H1 (cell line): Measurements from ENCODE around the gene ASF1A. TPM values are rescaled to one million over a fixed set of nuclear protein-coding genes. Genes with fewer than 3 reads are reported as not detected.
A peak's percentile ranks its signal among the peaks of the same experiment; 100 is the strongest.

ENCODE experiments used
- CTCF ChIA-PET: fragments of 300-600 bp; sonication (Branson Sonifier 250); formaldehyde crosslinking; loops from one replicate; lab custom pipeline; 2021; ENCODE audit not compliant: partially characterized antibody; lab: Charles Lee
- POLR2A ChIA-PET: fragments of 300-600 bp; sonication (Branson Sonifier 250); formaldehyde crosslinking; loops from one replicate; lab custom pipeline; 2021; ENCODE audit warnings: inconsistent platforms; ENCODE audit not compliant: partially characterized antibody; lab: Charles Lee
- DNase-seq, 2 experiments: peaks; one replicate each; pipeline versions ENCODE4 v3.0.0 to v3.0.0-alpha.2; 2010 to 2022; ENCODE audit warnings: low spot score in 2 of 2, low read depth in 1 of 2, mixed read lengths in 1 of 2
- FAIRE-seq: peaks from 2 replicates; lab custom pipeline; 2011; peaks lifted over from hg19 to GRCh38; lab: Jason Lieb, UNC
- H2AFZ ChIP-seq: 2 replicates; pipeline ENCODE4 v1.8.1; 2012; ENCODE audit warnings: low read length, inconsistent platforms
- H2AK5ac ChIP-seq: 2 replicates; pipeline ENCODE4 v1.6.1; 2013; ENCODE audit warnings: low read depth, low read length
- H2BK120ac ChIP-seq: replicated peaks from 2 replicates; pipeline ENCODE3; 2013; ENCODE audit warnings: low read depth, low read length, inconsistent platforms
- H2BK12ac ChIP-seq: 2 replicates; pipeline ENCODE4 v1.6.1; 2013; ENCODE audit warnings: low read depth, low read length
- H2BK15ac ChIP-seq: 2 replicates; pipeline ENCODE4 v1.6.1; 2013; ENCODE audit warnings: low read length
- H2BK20ac ChIP-seq: 2 replicates; pipeline ENCODE4 v1.6.1; 2013; ENCODE audit warnings: low read length
- H2BK5ac ChIP-seq: 2 replicates; pipeline ENCODE4 v1.6.1; 2013; ENCODE audit warnings: low read depth, low read length
- H3K14ac ChIP-seq: 2 replicates; pipeline ENCODE4 v1.6.1; 2013; ENCODE audit warnings: inconsistent platforms; ENCODE audit not compliant: insufficient read length
- H3K18ac ChIP-seq: 2 replicates; pipeline ENCODE4 v1.6.1; 2013; ENCODE audit warnings: low read length; ENCODE audit errors: extremely low read depth
- H3K23ac ChIP-seq: 2 replicates; pipeline ENCODE4 v1.6.1; 2013; ENCODE audit warnings: inconsistent platforms; ENCODE audit not compliant: insufficient read length
- H3K23me2 ChIP-seq: 2 replicates; pipeline ENCODE4 v1.6.1; 2013; ENCODE audit warnings: low read depth, low read length
- H3K27ac ChIP-seq: 2 replicates; pipeline ENCODE4 v1.6.1; 2011; ENCODE audit warnings: low read depth, low read length, inconsistent platforms
- H3K27me3 ChIP-seq, 4 experiments: replicated peaks in 1 of 4; 1 replicate in 1 of 4; 2 replicates in 3 of 4; pipeline versions ENCODE4 v1.6.1 to v1.8.1; 2011 to 2013; ENCODE audit warnings: low read length in 3 of 4, mild to moderate bottlenecking in 3 of 4, inconsistent platforms in 2 of 4, mixed read lengths in 2 of 4, moderate library complexity in 1 of 4; ENCODE audit not compliant: control insufficient read depth in 3 of 4, insufficient read depth in 3 of 4; ENCODE audit errors: extremely low read depth in 1 of 4
- H3K36me3 ChIP-seq, 4 experiments: 2 replicates each; pipeline versions ENCODE4 v1.6.1 to v1.8.1; 2011 to 2013; ENCODE audit warnings: mild to moderate bottlenecking in 4 of 4, low read length in 3 of 4, moderate library complexity in 2 of 4, control low read depth in 1 of 4, inconsistent platforms in 1 of 4; ENCODE audit not compliant: insufficient read depth in 4 of 4, control insufficient read depth in 2 of 4
- H3K4ac ChIP-seq: replicated peaks from 2 replicates; pipeline ENCODE3; 2013; ENCODE audit warnings: low read length, low read depth, mixed read lengths, inconsistent platforms; ENCODE audit not compliant: insufficient read length
- H3K4me1 ChIP-seq, 4 experiments: replicated peaks in 1 of 4; 1 replicate in 1 of 4; 2 replicates in 3 of 4; pipeline versions ENCODE4 v1.6.1 to v1.8.1; 2011 to 2013; ENCODE audit warnings: low read length in 3 of 4, inconsistent platforms in 2 of 4, mixed read lengths in 1 of 4; ENCODE audit not compliant: insufficient read depth in 4 of 4, control insufficient read depth in 3 of 4
- H3K4me2 ChIP-seq, 2 experiments: 2 replicates each; pipeline versions ENCODE4 v1.6.1 to v1.8.1; 2011 to 2013; ENCODE audit warnings: low read depth in 2 of 2, low read length in 2 of 2, control low read depth in 1 of 2, inconsistent platforms in 1 of 2, mild to moderate bottlenecking in 1 of 2; ENCODE audit not compliant: insufficient read depth in 1 of 2
- H3K4me3 ChIP-seq, 4 experiments: fragments of 200-600, 300-600 bp in 1 of 4; sonication (generic), shearing (Covaris generic), sonication (Bioruptor Twin) in 1 of 4; 2 replicates each; pipeline versions ENCODE4 v1.5.1 to v1.8.1; 2011 to 2016; ENCODE audit warnings: low read length in 4 of 4, low read depth in 3 of 4, control low read depth in 2 of 4, inconsistent platforms in 2 of 4, mild to moderate bottlenecking in 2 of 4, mixed read lengths in 1 of 4, moderate library complexity in 1 of 4; ENCODE audit not compliant: insufficient read depth in 2 of 4; ENCODE audit errors: extremely low read depth in 1 of 4
- H3K56ac ChIP-seq: replicated peaks from 2 replicates; pipeline ENCODE3; 2013; ENCODE audit warnings: low read depth, mild to moderate bottlenecking, mixed read lengths, low read length, inconsistent platforms; ENCODE audit not compliant: insufficient read length
- H3K79me1 ChIP-seq: 2 replicates; pipeline ENCODE4 v1.6.1; 2013; ENCODE audit warnings: low read depth, low read length, control low read depth
- H3K79me2 ChIP-seq, 2 experiments: 2 replicates each; pipeline versions ENCODE4 v1.6.1 to v1.8.1; 2012 to 2013; ENCODE audit warnings: low read length in 2 of 2, mild to moderate bottlenecking in 2 of 2, inconsistent platforms in 1 of 2; ENCODE audit not compliant: insufficient read depth in 2 of 2, control insufficient read depth in 1 of 2
- H3K9ac ChIP-seq, 4 experiments: replicated peaks in 1 of 4; 1 replicate in 1 of 4; 2 replicates in 3 of 4; pipeline versions ENCODE4 v1.6.1 to v1.8.1; 2011 to 2013; ENCODE audit warnings: low read depth in 3 of 4, low read length in 3 of 4, control low read depth in 2 of 4, mild to moderate bottlenecking in 2 of 4, moderate library complexity in 2 of 4, inconsistent platforms in 1 of 4; ENCODE audit errors: extremely low read depth in 1 of 4
- H3K9me3 ChIP-seq, 2 experiments: 2 replicates each; pipeline versions ENCODE4 v1.6.1 to v1.8.1; 2012 to 2013; ENCODE audit warnings: mild to moderate bottlenecking in 2 of 2, moderate library complexity in 2 of 2, control low read depth in 1 of 2, inconsistent platforms in 1 of 2, low read depth in 1 of 2, low read length in 1 of 2, mixed read lengths in 1 of 2; ENCODE audit not compliant: insufficient read depth in 2 of 2
- H4K20me1 ChIP-seq, 2 experiments: replicated peaks in 1 of 2; 2 replicates each; pipeline versions ENCODE3 to v1.8.1; 2011 to 2013; ENCODE audit warnings: inconsistent platforms in 2 of 2, low read length in 2 of 2, mild to moderate bottlenecking in 1 of 2; ENCODE audit not compliant: insufficient read depth in 2 of 2, control insufficient read depth in 1 of 2
- H4K5ac ChIP-seq: 2 replicates; pipeline ENCODE4 v1.6.1; 2013; ENCODE audit warnings: low read length, low read depth, mixed read lengths, inconsistent platforms; ENCODE audit not compliant: insufficient read length
- H4K8ac ChIP-seq: 2 replicates; pipeline ENCODE4 v1.8.0; 2013; ENCODE audit warnings: mild to moderate bottlenecking, moderate library complexity, low read length, inconsistent platforms; ENCODE audit not compliant: insufficient read depth; ENCODE audit errors: extremely low read depth
- H4K91ac ChIP-seq: replicated peaks from 2 replicates; pipeline ENCODE3; 2013; ENCODE audit warnings: low read length, mixed read lengths, inconsistent platforms; ENCODE audit not compliant: insufficient read length
- SRF ChIP-seq: IDR thresholded peaks from 2 replicates; pipeline ENCODE4 v1.6.1; 2011; ENCODE audit warnings: mild to moderate bottlenecking, low read depth, low read length, moderate library complexity
- WGBS, 2 experiments: shearing (Covaris generic) in 1 of 2; methylation state at CpG; one replicate each; pipeline versions ENCODE4 v1.1.6 to v1.1.7; 2013 to 2015; ENCODE audit warnings: low lambda C conversion rate in 2 of 2, mixed read lengths in 2 of 2, inconsistent platforms in 1 of 2, low coverage in 1 of 2, missing lambda C conversion rate in 1 of 2; ENCODE audit not compliant: insufficient replicate concordance in 2 of 2, insufficient coverage in 1 of 2, insufficient read length in 1 of 2; ENCODE audit errors: extremely low coverage in 1 of 2, missing lambda C conversion rate in 1 of 2; 5-methylcytosine and 5-hydroxymethylcytosine counted together
- polyA plus RNA-seq, 7 experiments: library from polyadenylated mRNA; depleted of rRNA in 3 of 7; stranded (reverse) in 5 of 7; unstranded in 2 of 7; fragments of >200 nt in 5 of 7; fragments of 200-250 nt in 2 of 7; gene quantifications; 1 replicate in 5 of 7; 2 replicates in 1 of 7; 4 replicates in 1 of 7; pipeline versions ENCODE4 v1.2.1 to v1.2.3, GENCODE V29; 2011 to 2013; ENCODE audit warnings: missing spikeins in 2 of 7, mixed read lengths in 2 of 7
- total RNA-seq: library from RNA; stranded (reverse); fragmentation: NEBNext Ultra II Directional; extraction: Animal tissue kit (Norgen Biotek cat#: 25700); gene quantifications from 2 replicates; pipeline ENCODE4 v1.2.1, GENCODE V29; 2021

Gene ASF1A
- total and polyA plus RNA-seq, 2 of the 8 experiments (the other 6 are each of a cell fraction or from before 2014, with no cell fraction given) = 11.4 to 50.2 TPM

- 0 out of 2 replicates have a peak, but pooled peaks cover 3% of the 10 kb centered on the region for H3K23me2 ChIP-seq
- H3K36me3 ChIP-seq = no peaks in the 10 kb centered on the region; a peak in 2 of 8 replicates
- no peaks in the 10 kb centered on the region for H4K20me1 ChIP-seq
- no peak overlapping the region for H2BK15ac ChIP-seq
- H3K56ac ChIP-seq = no peak overlapping the region
- TF ChIP-seq SRF = no peak
- H4K5ac ChIP-seq = no peak overlapping the region
- no peak for FAIRE-seq
- no peak for DNase-seq
- H2BK120ac ChIP-seq = no peak overlapping the region
- H3K4me2 ChIP-seq = peak overlapping the region; percentile 68 to 73
- H3K14ac ChIP-seq = no peak overlapping the region
- H3K79me1 ChIP-seq = peaks cover 4% of the 10 kb centered on the region; the same call in 1 of the 2 replicates
- peak overlapping the region in 2 of 4 experiments; percentile 86 to 90; a peak in 2 of 7 replicates for H3K9ac ChIP-seq
- CTCF ChIA-PET = interaction anchor here (1.4 kb wide), 1 partner anchor 27 kb away, joined by 4 read pairs; no protein-coding TSS in a partner anchor
- no peak overlapping the region for H3K27ac ChIP-seq
- POLR2A ChIA-PET = interaction anchor here (1.3 to 3.0 kb wide), 3 partner anchors 10 to 241 kb away, joined by 3 to 19 read pairs (median 8); partner anchors contain the start of gene CEP85L
- H3K4me3 ChIP-seq = peak overlapping the region in 3 of 4 experiments; percentile 64 to 92 (median 87); a peak in 4 of 8 replicates
- 77% methylated on average over 6 of the region's 6 CpGs; no CpG with 5 or more reads in 1 of the 2 experiments for WGBS, 2 experiments
- H3K4me1 ChIP-seq = peaks cover 2 to 8% (median 3%) of the 10 kb centered on the region in 4 experiments; a peak in 4 of 7 replicates
- H2AK5ac ChIP-seq = no peak overlapping the region
- H4K91ac ChIP-seq = no peak overlapping the region
- H3K23ac ChIP-seq = no peak overlapping the region
- H3K79me2 ChIP-seq = peaks cover 4 to 42% of the 10 kb centered on the region in 2 experiments
- no peaks in the 10 kb centered on the region for H3K9me3 ChIP-seq
- no peak overlapping the region for H2BK5ac ChIP-seq
- H4K8ac ChIP-seq = no peak overlapping the region
- no peaks in the 10 kb centered on the region for H3K27me3 ChIP-seq
- H2BK12ac ChIP-seq = no peak overlapping the region
- no peak overlapping the region for H2AFZ ChIP-seq
- no peak overlapping the region for H2BK20ac ChIP-seq
- no peak overlapping the region for H3K18ac ChIP-seq
- H3K4ac ChIP-seq = no peak overlapping the region
Observed at GRCh38 chr6:118892355-118892991, 1.5 kb upstream of the ASF1A start.
